ENCODE results near the gene RFTN1.

- no peak for TF ChIP-seq POLR2A (IDR thresholded peaks at IDR 0.05)
- no peak for TF ChIP-seq CTCF (IDR thresholded peaks at IDR 0.05)
Observed at GRCh38 chr3:16350597-16351318, 162.7 kb downstream of the RFTN1 start.

Data from lower leg skin (tissue), 3 donors.